ENCODE data around the gene ZC3H12C. TPM values are rescaled to one million over a fixed set of nuclear protein-coding genes. Genes with fewer than 3 reads are reported as not detected.

ZC3H12C gene
- total RNA-seq, 2 experiments from 2014 or later = 0.08 to 0.18 TPM

DNA sequence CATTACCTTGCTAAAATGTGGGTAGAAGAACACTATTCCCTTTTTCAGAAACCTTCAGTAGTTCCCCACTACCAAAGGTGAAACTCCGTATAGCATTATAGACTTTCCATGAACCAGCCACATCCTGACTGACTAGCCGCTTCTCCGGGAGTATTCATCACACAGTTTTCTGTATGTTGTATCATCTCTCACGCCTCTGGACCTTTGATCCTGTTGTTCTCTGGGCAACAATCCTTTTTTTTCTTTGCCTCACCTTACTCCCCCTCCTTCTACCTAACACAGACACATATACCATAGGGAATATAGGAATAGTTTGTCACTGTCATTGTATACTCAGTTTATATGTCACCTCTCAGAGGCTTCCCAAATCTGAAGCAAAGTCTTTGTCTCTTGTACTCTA, 20.8 kb downstream of the ZC3H12C start:
- ChIA-PET CTCF (interaction anchor here (1.2 kb wide), 1 partner anchor 597 kb away, joined by 4 read pairs; no protein-coding TSS in a partner anchor), POLR2A (no interaction called here)
- peaks cover 9% of the 10 kb centered on the region for H3K27me3 Mint-ChIP-seq (ENCODE audit: low read depth)

DNA sequence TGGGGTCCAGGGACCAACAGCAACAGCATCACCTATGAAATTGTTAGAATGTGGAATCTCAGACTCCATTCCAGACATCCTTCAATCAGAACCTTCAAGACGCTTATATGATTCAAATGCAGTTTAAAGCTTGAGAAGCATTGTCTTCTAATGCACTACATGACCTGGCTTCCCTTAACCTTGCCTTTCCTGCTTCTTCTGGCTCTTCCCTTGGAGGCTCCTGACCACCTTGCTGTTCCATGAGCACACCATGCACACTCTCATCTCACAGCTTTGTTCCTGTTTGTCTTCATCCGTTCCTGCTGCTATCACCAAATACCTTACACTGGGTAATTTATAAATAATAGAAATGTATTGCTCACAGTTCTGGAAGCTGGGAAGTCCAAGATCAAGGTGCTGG, 26.1 kb downstream of the ZC3H12C start:
- POLR2A ChIA-PET = no interaction called here
- Mint-ChIP-seq H3K36me3 (ENCODE audit: low read depth) (no peaks in the 10 kb centered on the region), H3K27me3 (ENCODE audit: low read depth) (peaks cover 2% of the 10 kb centered on the region), H3K4me3 (no peak overlapping the region), H3K4me1 (ENCODE audit: low read depth) (no peaks in the 10 kb centered on the region), H3K27ac (no peak overlapping the region), H3K9me3 (ENCODE audit: insufficient read depth) (no peaks in the 10 kb centered on the region)
- CTCF ChIA-PET = no interaction called here
- no peak for DNase-seq
- no peak for ATAC-seq

More for the DNA sequence above, 20.8 kb downstream of the ZC3H12C start:
- Mint-ChIP-seq H3K36me3 (ENCODE audit: low read depth) (no peaks in the 10 kb centered on the region), H3K27ac (no peak overlapping the region), H3K4me3 (no peak overlapping the region), H3K9me3 (ENCODE audit: insufficient read depth) (no peaks in the 10 kb centered on the region), H3K4me1 (ENCODE audit: low read depth) (no peaks in the 10 kb centered on the region)
- DNase-seq (no peak), ATAC-seq (no peak)

DNA sequence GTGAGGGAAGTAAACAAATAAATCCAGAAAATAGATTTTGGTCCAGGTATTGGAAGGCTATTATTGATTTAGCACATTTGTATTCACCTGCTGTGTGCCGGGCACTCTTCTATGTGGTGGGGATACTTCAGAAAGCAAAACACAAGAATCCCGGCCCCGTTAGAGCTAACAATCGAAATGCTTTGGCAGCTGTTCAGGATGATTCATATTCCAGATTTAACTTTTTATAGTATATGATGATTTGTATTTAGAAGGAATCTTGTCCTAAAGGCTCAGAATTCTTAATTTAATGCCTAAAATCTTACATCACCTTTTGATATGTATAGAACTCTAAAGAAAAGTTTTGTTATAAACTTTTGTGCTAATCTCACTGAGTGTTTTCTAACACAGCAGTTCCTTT, 28.0 kb downstream of the ZC3H12C start:
- Mint-ChIP-seq H3K4me1 (ENCODE audit: low read depth) (no peaks in the 10 kb centered on the region), H3K36me3 (ENCODE audit: low read depth) (no peaks in the 10 kb centered on the region), H3K4me3 (no peak overlapping the region), H3K27me3 (ENCODE audit: low read depth) (peaks cover 5% of the 10 kb centered on the region), H3K9me3 (ENCODE audit: insufficient read depth) (no peaks in the 10 kb centered on the region), H3K27ac (no peak overlapping the region)
- ChIA-PET POLR2A (no interaction called here), CTCF (no interaction called here)
- no peak for ATAC-seq
- no peak for DNase-seq

- ATAC-seq = no peak
- ChIA-PET CTCF (no interaction called here), POLR2A (no interaction called here)
- no peak overlapping the region for H3K4me3 Mint-ChIP-seq
- DNase-seq = no peak
- no peaks in the 10 kb centered on the region for H3K4me1 Mint-ChIP-seq (ENCODE audit: low read depth)
- no peak overlapping the region for H3K27ac Mint-ChIP-seq
- H3K9me3 Mint-ChIP-seq (ENCODE audit: insufficient read depth) = no peaks in the 10 kb centered on the region
- no peaks in the 10 kb centered on the region for H3K36me3 Mint-ChIP-seq (ENCODE audit: low read depth)
- H3K27me3 Mint-ChIP-seq (ENCODE audit: low read depth) = peaks cover 5% of the 10 kb centered on the region
Observed at GRCh38 chr11:110123003-110123402, 29.8 kb downstream of the ZC3H12C start.

DNA sequence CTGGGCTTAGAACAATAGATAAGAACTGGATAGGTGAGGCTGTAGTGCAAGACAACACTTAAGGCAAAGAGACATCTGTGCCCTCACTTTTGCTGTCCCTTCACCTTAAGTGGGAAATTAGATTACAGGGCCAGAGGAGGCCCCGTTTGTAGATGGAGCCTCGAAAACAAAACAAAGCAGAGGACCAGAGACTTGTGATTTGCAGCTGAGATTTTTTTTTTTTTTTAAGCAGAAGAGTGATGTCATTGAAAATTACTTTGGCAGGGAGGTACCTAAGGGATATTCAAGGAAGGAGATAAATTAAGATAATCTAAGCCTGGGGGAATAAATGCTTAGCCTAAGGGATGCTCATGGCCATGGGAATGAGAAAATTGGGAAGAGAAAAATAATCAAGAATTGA, 31.4 kb downstream of the ZC3H12C start:
- no peak overlapping the region for H3K27ac Mint-ChIP-seq
- H3K4me3 Mint-ChIP-seq = no peak overlapping the region
- H3K4me1 Mint-ChIP-seq (ENCODE audit: low read depth) = no peaks in the 10 kb centered on the region
- ChIA-PET CTCF (no interaction called here), POLR2A (no interaction called here)
- peaks cover 5% of the 10 kb centered on the region for H3K27me3 Mint-ChIP-seq (ENCODE audit: low read depth)
- DNase-seq (no peak), ATAC-seq (no peak)
- no peaks in the 10 kb centered on the region for H3K36me3 Mint-ChIP-seq (ENCODE audit: low read depth)
- H3K9me3 Mint-ChIP-seq (ENCODE audit: insufficient read depth) = no peaks in the 10 kb centered on the region

GRCh38 chr11:110125632-110126031, 32.4 kb downstream of the ZC3H12C start:
- ATAC-seq (no peak), DNase-seq (no peak)
- Mint-ChIP-seq H3K27me3 (ENCODE audit: low read depth) (peaks cover 5% of the 10 kb centered on the region), H3K9me3 (ENCODE audit: insufficient read depth) (no peaks in the 10 kb centered on the region), H3K4me1 (ENCODE audit: low read depth) (no peaks in the 10 kb centered on the region), H3K27ac (no peak overlapping the region), H3K36me3 (ENCODE audit: low read depth) (no peaks in the 10 kb centered on the region), H3K4me3 (no peak overlapping the region)
- POLR2A ChIA-PET = no interaction called here
- CTCF ChIA-PET = no interaction called here

DNA sequence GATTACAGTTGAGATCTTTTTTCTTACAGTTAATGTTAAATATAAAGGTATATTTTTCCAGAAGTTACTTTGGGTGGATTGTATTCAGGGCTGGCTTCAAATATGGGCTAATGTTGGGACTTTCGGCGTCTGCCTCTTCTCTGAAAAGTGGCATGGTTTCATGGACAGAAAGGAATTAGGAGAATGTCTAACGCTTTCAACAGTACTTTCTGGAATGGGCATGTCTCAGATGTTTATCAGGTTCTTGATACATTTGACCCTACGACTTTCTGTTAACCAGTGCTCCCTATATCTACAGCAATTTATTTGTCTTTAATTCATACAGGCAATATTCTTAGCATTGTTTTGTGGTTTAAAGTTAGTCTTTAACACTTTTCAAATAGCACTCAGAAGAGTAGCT, 33.7 kb downstream of the ZC3H12C start:
- H3K4me1 Mint-ChIP-seq (ENCODE audit: low read depth) = no peaks in the 10 kb centered on the region
- no peak for ATAC-seq
- no peaks in the 10 kb centered on the region for H3K9me3 Mint-ChIP-seq (ENCODE audit: insufficient read depth)

GRCh38 chr11:110128161-110128560, 35.0 kb downstream of the ZC3H12C start:
- no peak for DNase-seq
- no peaks in the 10 kb centered on the region for H3K4me1 Mint-ChIP-seq (ENCODE audit: low read depth)
- no peaks in the 10 kb centered on the region for H3K9me3 Mint-ChIP-seq (ENCODE audit: insufficient read depth)
- H3K27me3 Mint-ChIP-seq (ENCODE audit: low read depth) = peaks cover 5% of the 10 kb centered on the region
- no peak for ATAC-seq
- no peak overlapping the region for H3K27ac Mint-ChIP-seq
- H3K4me3 Mint-ChIP-seq = no peak overlapping the region
- POLR2A ChIA-PET = no interaction called here
- no peaks in the 10 kb centered on the region for H3K36me3 Mint-ChIP-seq (ENCODE audit: low read depth)
- CTCF ChIA-PET = no interaction called here

More for the DNA sequence above, 33.7 kb downstream of the ZC3H12C start:
- Mint-ChIP-seq H3K27ac (no peak overlapping the region), H3K27me3 (ENCODE audit: low read depth) (peaks cover 5% of the 10 kb centered on the region), H3K36me3 (ENCODE audit: low read depth) (no peaks in the 10 kb centered on the region), H3K4me3 (no peak overlapping the region)
- CTCF ChIA-PET = no interaction called here
- POLR2A ChIA-PET = no interaction called here
- no peak for DNase-seq

DNA sequence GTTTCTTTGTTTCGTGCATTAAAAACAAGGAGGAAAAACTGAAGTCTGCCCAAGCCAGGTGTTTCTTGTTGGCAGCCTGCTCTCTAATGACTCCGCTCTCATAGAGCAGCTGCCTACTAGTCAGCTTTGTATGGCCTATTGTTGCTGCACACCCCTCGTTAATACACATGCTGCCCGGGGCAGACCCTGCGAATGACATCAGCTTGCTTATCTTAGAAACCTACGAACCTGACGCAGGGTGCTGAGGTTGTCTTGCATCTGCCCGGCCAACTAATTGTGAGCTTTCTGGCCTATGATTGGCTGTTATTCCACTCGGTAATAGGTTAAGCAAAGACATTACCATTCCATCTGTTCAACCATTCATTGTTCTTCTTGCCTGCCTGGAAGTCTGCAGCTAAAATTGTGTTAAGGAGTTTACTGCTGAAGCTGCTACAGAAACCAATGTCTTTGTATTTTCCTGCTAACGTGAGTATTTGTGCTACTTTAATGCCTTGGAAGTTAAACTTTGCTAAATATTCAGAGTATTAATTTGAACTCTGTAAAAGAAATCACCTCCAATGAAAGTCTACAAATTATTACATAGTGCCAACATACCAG, 37.5 kb downstream of the ZC3H12C start:
- H3K27ac Mint-ChIP-seq = no peak overlapping the region
- no peak overlapping the region for H3K4me3 Mint-ChIP-seq
- DNase-seq = no peak
- H3K9me3 Mint-ChIP-seq (ENCODE audit: insufficient read depth) = no peaks in the 10 kb centered on the region
- H3K4me1 Mint-ChIP-seq (ENCODE audit: low read depth) = no peaks in the 10 kb centered on the region
- no peak for ATAC-seq
- ChIA-PET POLR2A (no interaction called here), CTCF (no interaction called here)
- H3K36me3 Mint-ChIP-seq (ENCODE audit: low read depth) = no peaks in the 10 kb centered on the region
- peaks cover 3% of the 10 kb centered on the region for H3K27me3 Mint-ChIP-seq (ENCODE audit: low read depth)

DNA sequence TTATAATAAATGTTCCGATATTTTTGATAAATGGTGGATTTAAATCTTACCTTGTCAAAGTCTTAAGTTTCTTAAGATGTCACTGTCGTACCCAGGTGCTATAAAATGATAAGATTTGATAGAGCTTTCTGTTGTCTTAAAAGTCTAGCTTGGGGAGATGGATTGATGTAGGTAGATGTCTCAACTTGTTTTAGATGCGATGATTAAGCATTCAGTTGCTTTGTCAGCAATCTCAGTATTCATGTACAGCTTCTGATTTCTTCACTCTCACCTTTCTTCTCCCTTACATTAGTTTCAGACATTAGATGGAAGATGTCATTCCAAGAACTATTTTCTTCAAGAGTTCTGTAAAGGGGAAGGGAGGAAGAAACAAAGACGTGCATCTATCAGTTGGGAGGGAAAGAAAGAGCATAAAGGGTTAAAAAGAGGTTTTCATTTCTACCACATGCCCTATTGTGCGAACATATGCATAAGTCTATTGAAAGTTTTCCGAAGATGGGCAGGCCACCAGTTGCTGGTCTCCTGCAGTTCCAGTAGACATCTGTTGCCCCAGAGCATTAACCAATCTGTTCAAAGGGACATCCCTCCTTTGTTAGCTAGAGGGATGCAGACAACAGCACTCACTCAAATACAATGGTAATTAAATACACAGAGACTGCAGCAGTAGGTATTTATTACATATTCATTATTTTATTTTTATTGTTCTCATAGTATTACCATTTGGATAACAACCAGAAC, 38.4 kb downstream of the ZC3H12C start:
- Mint-ChIP-seq H3K27me3 (ENCODE audit: low read depth) (peaks cover 3% of the 10 kb centered on the region), H3K36me3 (ENCODE audit: low read depth) (no peaks in the 10 kb centered on the region), H3K4me3 (no peak overlapping the region), H3K9me3 (ENCODE audit: insufficient read depth) (no peaks in the 10 kb centered on the region), H3K27ac (no peak overlapping the region), H3K4me1 (ENCODE audit: low read depth) (no peaks in the 10 kb centered on the region)
- ATAC-seq (no peak), DNase-seq (no peak)
- POLR2A ChIA-PET = no interaction called here
- CTCF ChIA-PET = no interaction called here

- POLR2A ChIA-PET = no interaction called here
- Mint-ChIP-seq H3K9me3 (ENCODE audit: insufficient read depth) (no peaks in the 10 kb centered on the region), H3K27ac (no peak overlapping the region), H3K4me1 (ENCODE audit: low read depth) (no peaks in the 10 kb centered on the region), H3K27me3 (ENCODE audit: low read depth) (peaks cover 5% of the 10 kb centered on the region), H3K36me3 (ENCODE audit: low read depth) (no peaks in the 10 kb centered on the region), H3K4me3 (no peak overlapping the region)
- CTCF ChIA-PET = no interaction called here
- no peak for DNase-seq
- no peak for ATAC-seq
Observed at GRCh38 chr11:110133160-110133559, 40.0 kb downstream of the ZC3H12C start.

DNA sequence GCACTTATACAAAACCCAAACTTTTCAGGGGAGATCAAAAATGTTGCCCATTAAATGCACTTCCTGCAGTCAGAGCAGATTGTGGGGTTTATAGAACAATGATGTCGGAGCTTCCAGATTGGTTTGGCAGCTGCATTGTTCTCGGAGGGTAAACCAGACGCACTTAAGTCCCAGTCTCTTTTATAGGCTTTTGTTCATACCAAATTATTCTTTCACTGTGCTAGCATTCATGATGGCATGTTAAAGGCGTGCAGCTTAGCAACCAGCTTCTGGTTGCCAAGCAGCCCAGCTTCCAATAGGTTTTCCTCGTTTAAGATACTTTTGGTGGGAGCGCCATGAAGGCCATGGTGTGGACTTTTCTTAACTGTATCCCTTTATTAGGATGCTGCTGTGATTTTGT, 40.9 kb downstream of the ZC3H12C start:
- ChIA-PET POLR2A (no interaction called here), CTCF (no interaction called here)
- H3K9me3 Mint-ChIP-seq (ENCODE audit: insufficient read depth) = no peaks in the 10 kb centered on the region
- no peaks in the 10 kb centered on the region for H3K36me3 Mint-ChIP-seq (ENCODE audit: low read depth)
- H3K27ac Mint-ChIP-seq = no peak overlapping the region
- no peak for ATAC-seq
- no peak overlapping the region for H3K4me3 Mint-ChIP-seq
- no peaks in the 10 kb centered on the region for H3K4me1 Mint-ChIP-seq (ENCODE audit: low read depth)
- DNase-seq = no peak
- H3K27me3 Mint-ChIP-seq (ENCODE audit: low read depth) = peaks cover 5% of the 10 kb centered on the region

- Mint-ChIP-seq H3K4me1 (ENCODE audit: low read depth) (no peaks in the 10 kb centered on the region), H3K27ac (no peak overlapping the region), H3K36me3 (ENCODE audit: low read depth) (no peaks in the 10 kb centered on the region), H3K9me3 (ENCODE audit: insufficient read depth) (no peaks in the 10 kb centered on the region), H3K4me3 (no peak overlapping the region), H3K27me3 (ENCODE audit: low read depth) (peaks cover 8% of the 10 kb centered on the region)
- ATAC-seq (no peak), DNase-seq (no peak)
- ChIA-PET CTCF (no interaction called here), POLR2A (no interaction called here)
Observed at GRCh38 chr11:110141812-110142211, 48.6 kb downstream of the ZC3H12C start.
